ENCODE data around the gene BANP. TPM values are rescaled to one million over a fixed set of nuclear protein-coding genes. Genes with fewer than 3 reads are reported as not detected.
"Not testable (repeated sequence)": the region's sequence is repeated elsewhere in the genome, so short reads cannot be mapped to it uniquely, and the experiment has no call there.

Gene BANP
- total RNA-seq, 1 donor from 2014 or later, result 12.6 TPM

GRCh38 chr16:88077328-88078108, 126.3 kb downstream of the BANP start:
- ATAC-seq (ENCODE audit: poor library complexity) (peak; percentile 49), DNase-seq (peak; percentile 49)
- intact Hi-C loops (cut with DNase I), result no loop called here

DNA sequence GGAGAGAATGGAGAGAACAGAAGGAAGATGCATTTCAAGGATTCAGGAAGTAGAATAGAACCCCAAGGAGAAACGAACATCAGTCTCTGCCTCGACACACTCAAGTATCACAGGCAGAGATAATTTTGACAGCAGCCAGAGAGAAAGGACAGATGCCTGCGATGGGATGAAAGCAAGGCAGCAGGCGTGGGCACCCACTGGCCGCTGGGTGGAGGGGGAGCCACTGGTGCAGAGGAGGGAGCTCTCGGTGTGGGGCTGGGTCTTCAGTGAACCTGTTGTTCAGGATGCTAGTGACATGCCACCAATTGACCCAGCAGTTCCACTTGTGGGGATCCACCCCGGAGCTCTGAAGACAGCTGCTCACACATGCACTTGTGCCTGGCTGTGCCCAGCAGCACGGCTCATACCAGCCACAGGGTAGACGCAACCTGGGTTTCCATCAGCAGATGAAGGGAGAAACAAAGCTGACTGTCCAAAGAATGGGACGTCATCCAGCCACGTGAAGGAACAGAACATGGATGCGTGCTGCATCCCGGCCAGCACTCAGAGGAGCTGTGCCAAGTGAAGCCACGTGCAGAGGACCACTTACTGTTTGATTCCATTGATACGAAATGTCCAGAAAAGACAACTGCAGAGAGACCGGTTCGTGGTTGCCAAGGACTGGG, 127.0 kb downstream of the BANP start:
- intact Hi-C loops (cut with DNase I), result no loop called here
- DNase-seq (peak; percentile 28), ATAC-seq (ENCODE audit: poor library complexity) (no peak)

DNA sequence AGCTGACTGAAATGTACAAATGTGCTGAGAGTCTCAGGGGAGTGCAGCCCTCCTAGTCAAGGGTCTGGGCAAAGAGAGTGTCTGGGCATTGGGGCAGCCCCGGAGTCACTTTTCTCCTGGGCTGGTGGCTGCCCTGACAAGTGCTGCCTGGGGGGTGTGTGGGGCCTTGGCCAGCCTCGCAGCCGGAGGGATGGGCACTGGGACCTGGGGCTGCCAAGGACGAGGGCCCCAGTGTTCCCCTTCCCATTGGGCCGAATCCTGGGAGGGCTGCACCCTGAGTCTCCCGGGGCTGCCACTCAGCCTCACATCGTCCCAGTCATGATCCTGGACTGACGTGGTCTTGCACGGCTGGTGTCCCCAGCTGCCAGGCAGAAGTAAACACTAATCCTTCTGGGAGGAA, 132.3 kb downstream of the BANP start:
- DNase-seq (no peak), ATAC-seq (ENCODE audit: poor library complexity) (no peak)
- intact Hi-C loops (cut with DNase I), result no loop called here

DNA sequence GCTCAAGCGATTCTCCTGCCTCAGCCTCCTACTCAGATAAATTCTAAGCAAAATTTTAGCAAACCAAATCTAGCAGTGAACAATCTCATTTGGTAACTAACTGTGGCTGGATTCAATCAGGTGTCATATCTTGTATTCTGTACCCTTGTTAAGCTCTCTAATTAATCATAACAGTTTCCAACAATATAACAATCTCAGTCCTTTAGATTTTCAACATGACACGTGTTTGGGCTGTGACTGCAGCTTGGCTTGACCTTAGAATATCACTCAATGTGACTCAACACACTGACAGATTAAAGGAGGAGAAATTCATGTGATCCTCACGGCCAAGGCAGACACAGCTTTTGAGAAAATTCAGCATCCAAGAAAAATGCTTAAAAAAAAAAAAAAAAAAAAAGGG, 133.6 kb downstream of the BANP start:
- intact Hi-C loops (cut with DNase I), result no loop called here
- DNase-seq, result no peak
- ATAC-seq (ENCODE audit: poor library complexity), result no peak

DNA sequence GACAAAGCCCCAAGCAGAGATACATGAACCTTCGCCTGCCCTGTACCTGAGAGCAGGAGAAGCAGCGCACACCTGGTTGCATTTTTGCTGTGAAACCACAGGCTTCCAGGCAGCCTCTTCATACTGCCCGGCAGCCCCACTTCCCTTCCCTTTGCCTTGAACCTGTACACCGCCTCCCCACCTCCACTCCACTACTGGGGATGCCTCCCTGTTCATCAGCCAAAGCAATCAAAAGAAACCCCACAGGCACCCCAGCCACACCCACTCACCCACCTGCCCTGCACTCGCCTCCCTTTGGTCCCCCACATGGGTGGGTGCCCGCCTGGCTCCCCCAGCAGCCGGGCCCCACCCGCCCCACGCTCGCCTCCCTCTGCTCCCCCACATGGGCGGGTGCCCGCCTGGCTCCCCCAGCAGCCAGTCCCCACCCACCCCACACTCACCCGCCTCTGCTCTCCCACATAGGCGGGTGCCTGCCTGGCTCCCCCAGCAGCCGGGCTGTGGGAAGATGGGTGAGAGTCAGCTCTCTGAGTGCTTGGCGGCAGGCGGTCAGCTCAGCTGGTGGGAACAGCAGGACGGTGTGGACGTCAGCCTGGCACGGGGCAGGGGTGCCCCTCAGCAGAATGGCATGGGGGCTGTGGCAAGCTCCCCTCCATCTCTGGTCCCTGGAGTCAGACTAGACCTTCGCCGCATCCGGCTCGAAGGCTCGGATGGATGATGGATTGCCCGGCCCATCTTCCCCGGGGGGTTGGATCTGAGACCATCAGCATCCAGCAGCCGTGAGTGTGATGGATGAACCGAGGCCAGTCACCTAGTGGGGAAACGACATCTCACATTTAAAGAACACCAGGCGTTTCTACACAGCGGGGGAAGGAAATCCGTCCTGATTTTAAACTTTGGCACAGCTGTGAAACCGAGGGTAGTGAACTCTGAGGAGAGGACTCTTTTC, 135.6 kb downstream of the BANP start:
- DNase-seq, result no peak

DNA sequence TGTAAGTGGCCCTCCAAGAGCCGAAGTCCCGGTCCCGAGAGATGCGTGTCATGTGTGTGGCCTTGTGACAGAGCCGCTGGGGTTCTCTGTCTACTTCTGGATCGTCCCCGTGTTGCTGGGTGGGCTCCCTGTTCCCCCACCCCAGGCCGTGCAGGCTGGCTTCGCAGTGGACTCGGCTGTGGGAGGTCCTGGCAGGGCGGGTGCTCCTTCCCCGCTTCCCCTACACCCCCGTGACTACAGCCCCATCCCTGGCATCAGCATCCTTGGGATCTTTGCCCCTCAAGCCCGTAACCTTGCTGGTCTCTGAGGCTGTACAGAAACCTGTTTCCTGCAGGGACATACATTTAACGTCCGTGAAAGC, 136.3 kb downstream of the BANP start:
- ATAC-seq (ENCODE audit: poor library complexity) (no peak), DNase-seq (no peak)
- intact Hi-C loops (cut with DNase I), result no loop called here

More for the DNA sequence above, 135.6 kb downstream of the BANP start:
- intact Hi-C loops (cut with DNase I), result no loop called here
- ATAC-seq (ENCODE audit: poor library complexity), result no peak

DNA sequence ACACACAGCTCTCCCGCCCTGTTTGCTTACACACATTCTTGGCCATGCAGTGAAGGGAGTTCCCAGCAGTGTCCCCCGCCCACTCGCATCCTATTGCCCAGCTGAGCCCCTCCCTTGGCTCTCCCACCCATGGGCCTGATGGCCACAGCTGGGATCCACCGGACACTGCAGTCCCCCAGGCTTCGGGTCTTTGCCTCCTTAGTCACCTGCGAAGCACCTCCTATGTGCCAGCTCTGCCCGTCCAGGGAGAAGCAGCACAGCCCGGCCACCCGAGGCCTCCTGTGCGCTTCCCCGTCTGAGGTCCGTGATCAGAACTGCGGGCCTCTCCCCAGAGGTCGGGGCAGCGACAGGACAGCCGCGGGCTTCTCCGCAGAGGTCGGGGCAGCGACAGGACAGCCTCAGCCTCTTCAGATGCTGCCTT, 136.9 kb downstream of the BANP start:
- peak; percentile 37 for ATAC-seq (ENCODE audit: poor library complexity)

GRCh38 chr16:88088611-88089010, 137.4 kb downstream of the BANP start:
- ATAC-seq (ENCODE audit: poor library complexity); DNase-seq; intact Hi-C loops (cut with DNase I): not testable (repeated sequence)

More for the DNA sequence above, 136.9 kb downstream of the BANP start:
- intact Hi-C loops (cut with DNase I), result no loop called here
- DNase-seq, result peak; percentile 68

DNA sequence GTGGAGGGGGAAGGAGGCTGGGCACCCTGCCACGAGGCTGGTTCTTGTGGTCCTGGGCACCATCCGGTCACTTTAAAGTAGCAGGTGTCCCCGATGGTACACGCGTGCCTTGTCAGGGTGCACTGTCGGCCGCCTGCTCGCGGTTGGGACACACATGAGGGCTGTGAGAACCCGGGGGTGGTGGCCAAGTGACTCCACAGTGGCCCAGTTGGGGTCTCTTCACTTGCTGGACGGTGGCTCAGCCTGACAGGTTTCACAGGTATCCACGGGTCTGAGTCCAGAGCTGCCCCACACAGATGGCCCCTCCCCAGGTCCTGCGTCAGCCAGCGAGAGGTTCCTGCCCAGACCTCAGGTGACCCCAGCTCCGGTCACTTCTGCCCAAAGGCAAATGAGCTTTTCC, 137.8 kb downstream of the BANP start:
- ATAC-seq (ENCODE audit: poor library complexity); DNase-seq; intact Hi-C loops (cut with DNase I): not testable (repeated sequence)

- DNase-seq, result peak; percentile 65
- intact Hi-C loops (cut with DNase I), result not testable (repeated sequence)
- peak; percentile 59 for ATAC-seq (ENCODE audit: poor library complexity)
Measured at GRCh38 chr16:88089632-88090376, 138.6 kb downstream of the BANP start.

- intact Hi-C loops (cut with DNase I); ATAC-seq (ENCODE audit: poor library complexity); DNase-seq: not testable (repeated sequence)
Measured at GRCh38 chr16:88090377-88091175, 139.3 kb downstream of the BANP start.

DNA sequence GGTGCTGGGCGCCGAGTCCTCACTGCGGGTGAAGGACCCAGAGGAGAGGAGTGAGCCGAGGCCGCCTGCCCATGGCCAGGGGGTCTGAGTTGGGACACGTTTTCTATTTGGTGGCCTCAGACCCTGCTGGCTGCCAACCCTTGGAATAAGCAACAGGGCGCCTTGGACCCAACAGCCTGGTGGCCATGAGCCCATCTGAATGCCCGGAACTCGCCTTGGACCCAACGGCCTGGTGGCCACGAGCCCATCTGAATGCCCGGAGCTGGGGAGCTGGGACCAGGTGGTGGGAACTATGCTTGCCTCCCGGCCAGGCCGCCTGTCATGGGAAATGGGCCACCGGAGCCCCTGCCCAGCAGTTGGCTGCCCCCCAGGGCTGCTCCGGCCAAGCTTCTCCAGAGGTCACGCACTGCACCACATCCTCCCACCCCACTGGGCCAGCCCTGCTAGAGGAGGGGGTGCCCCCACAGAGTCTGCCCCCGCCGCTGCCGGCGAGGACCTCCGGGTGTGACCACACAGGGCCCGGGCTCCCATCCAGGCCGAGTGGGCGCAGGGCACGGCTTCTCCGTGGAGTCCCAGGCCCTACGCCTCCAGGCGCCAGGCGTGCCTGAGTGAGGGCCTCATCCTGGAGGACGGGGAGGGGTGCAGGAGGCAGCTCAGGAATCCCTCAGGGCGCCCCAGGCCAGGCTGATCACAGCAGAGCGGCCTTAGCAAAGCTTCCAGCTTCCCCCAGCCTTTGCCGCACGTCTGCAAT, 140.2 kb downstream of the BANP start:
- intact Hi-C loops (cut with DNase I); DNase-seq: not testable (repeated sequence)
- ATAC-seq (ENCODE audit: poor library complexity), result peak; percentile 18

- ATAC-seq (ENCODE audit: poor library complexity); DNase-seq; intact Hi-C loops (cut with DNase I): not testable (repeated sequence)
Measured at GRCh38 chr16:88091972-88092302, 140.7 kb downstream of the BANP start.

DNA sequence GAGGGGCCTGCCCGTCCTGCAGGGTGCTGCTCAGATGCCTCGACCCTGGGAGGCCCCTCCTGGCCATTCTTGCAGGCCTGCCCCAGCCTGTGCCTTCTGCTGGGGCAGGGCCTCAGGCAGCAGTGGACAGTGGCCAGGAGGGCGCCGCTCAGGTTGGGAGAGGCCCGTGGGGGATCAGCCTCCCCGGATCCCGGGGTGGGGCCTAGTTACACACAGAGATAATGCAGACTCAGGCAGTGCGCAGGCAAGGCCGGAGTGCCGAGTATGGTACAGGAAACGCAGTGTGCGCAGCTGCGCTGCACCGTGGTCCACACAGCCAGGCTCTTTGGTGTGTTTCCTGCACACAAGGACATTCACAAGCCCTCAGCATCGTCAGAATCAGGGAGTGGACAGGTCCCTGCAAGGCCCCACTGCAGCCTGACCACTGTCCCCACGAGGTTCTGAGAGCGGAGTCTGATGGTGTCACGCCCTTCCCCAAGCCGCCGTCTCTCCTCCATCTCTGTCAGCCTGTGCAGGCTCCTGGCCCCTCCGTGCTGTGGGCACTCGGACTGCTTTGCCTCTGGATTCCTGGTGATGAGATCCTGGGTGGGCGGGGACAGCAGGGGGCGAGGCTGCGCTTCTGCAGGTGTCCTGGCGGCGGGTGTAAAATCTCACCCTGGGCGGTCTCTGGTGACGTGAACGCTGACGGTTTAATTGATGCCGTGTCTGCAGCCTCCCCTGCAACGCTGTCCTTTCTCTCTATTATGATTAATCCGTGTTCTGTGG, 141.7 kb downstream of the BANP start:
- ATAC-seq (ENCODE audit: poor library complexity); intact Hi-C loops (cut with DNase I); DNase-seq: not testable (repeated sequence)

GRCh38 chr16:88093556-88094252, 142.5 kb downstream of the BANP start:
- ATAC-seq (ENCODE audit: poor library complexity); intact Hi-C loops (cut with DNase I); DNase-seq: not testable (repeated sequence)

DNA sequence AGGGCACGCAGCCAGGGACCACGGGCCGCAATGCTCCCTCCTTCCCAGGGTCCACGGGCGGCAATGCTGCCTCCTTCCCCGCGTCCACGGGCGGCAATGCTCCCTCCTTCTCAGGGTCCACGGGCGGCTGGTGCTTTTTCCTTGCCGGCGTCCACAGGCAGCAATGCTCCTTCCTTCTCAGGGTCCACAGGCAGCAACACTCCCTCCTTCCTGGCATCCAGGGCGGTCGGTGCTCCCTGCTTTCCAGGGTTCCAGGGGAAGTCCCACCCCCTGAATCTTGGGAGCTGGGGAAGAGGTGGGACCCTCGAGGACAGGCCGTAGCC, 143.0 kb downstream of the BANP start:
- DNase-seq; intact Hi-C loops (cut with DNase I); ATAC-seq (ENCODE audit: poor library complexity): not testable (repeated sequence)

Data from Right ventricle myocardium superior (tissue), 1 donor.